CD4-positive, alpha-beta T cell treated with Interleukin-6 at 100 ng/mL for 8 hours (primary cell): ENCODE results near the gene SSH3.
A peak's percentile ranks its signal among the peaks of the same experiment; 100 is the strongest.
"Not testable (repeated sequence)": the region's sequence is repeated elsewhere in the genome, so short reads cannot be mapped to it uniquely, and the experiment has no call there.

Experiments used
- DNase-seq: peaks from one replicate; pipeline ENCODE4 v3.0.0-alpha.2; 2020; ENCODE audit warnings: mixed read lengths, low spot score

The SSH3 gene

DNA sequence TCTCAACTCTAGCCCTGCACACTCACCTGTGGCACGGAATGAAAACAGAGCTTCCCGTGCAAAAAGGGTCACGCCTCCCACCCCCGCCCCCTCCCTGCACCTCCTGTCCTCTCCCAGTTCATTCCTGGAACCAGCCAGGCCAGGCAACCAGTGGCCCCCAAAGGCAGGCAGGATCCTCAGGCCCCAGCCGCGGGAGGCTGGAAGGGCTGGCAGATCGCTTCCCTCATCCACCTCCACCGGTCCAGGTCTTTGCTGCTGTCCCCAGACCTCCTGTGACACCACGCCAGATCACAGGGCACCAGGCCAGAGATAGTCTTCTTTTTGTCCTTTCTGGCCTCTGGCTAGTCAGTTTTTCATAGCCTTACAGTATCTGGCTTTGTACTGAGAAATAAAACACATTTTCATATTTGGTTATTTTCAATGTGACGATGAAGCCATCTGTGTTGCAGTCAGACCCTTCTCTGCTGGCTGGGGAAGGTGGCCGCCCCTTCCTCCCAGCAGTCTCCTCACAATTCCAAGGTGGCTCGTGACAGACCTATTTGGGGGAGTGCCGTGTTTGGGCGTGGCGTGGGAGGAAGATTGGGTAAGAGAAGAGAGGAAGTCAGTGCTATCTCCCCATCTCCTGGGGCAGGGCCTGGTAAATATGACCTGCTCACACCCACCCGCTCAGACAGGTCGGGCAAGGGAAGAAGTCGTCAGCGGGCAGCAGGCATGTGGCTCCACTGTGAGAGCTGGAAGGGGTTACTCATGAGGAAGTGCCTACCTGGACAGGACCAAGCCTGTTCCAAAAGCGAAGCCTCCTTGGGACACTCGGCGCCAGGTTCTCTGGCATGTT, 9.1 kb downstream of the SSH3 start:
- peak; percentile 50 for DNase-seq

DNA sequence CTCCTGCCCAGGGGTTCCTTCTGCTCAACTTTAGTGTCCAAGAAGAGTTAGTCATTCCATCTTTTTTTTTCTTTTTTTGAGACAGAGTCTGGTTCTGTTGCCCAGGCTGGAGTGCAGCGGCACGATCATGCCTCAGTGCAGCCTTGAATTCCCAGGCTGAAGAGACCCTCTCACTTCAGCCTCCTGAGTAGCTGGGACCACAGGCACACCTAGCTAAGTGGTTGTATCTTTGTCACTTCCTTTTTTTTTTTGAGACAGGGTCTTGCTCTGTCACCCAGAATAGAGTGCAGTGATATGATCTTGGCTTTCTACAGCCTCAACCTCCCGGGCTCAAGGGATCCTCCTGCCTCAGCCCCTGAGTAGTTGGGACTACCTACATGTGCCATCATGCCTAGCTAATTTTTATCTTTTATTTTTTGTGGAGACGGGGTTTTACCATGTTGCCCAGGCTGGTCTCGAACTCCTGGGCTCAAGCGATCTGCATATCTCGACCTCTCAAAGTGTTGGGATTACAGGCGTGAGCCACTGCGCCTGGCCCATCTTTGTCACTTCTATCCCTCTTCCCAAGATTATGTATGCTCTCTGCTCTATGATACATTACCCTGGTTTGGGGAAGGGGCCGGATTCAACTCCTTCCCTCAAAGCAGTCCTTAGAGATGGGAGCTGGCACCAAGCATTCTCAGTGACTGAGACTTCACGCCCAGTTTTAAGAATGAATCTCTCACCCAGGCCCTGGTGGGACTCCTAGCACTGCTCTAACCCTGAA, 10.0 kb downstream of the SSH3 start:
- no peak for DNase-seq

DNA sequence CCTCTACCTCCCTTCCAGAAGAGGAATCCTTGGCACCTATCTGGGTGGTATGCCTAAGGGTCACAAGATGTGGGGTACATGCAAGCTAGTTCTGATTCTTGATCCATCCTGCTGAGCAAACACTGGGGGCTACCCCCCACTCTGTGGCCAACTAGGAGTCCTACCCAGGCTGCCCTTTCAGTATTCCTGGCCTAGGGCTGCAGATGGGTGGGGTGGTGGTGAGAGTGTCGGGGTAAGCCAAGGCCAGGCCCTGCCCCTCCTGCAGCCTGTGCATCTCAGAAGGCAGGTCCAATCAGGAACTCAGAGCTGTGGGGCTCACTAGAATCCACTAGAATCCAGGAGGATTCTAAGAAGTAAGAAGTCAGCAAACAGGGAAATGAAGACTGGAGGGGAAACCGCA, 10.9 kb downstream of the SSH3 start:
- no peak for DNase-seq

DNA sequence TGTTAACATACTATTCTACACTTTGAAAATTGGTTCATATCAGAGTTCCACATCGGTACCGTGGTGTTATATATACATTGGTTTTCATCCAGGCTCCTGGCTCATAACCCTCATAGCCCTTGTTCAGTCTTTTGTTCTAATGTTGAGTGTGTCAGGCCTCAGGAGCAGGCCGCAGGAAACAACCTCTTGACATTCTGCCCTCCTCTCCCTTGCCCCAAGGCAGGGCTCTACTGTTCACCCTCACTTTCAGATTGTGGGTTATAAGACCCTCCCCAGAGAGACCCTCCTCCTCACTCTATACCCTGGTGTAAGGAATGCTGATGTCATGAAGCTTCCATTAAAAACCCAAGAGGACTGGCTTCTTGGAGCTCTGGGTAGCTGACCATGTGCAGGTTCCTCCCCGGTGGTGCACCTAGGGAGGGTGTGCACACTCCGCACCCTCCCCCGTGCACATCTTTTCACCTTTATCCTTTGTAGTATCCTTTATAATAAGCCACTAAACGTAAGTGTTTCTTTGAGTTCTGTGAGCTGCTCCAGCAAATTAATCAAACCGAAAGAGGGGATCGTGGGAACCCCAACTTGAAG, 12.1 kb downstream of the SSH3 start:
- no peak for DNase-seq

DNA sequence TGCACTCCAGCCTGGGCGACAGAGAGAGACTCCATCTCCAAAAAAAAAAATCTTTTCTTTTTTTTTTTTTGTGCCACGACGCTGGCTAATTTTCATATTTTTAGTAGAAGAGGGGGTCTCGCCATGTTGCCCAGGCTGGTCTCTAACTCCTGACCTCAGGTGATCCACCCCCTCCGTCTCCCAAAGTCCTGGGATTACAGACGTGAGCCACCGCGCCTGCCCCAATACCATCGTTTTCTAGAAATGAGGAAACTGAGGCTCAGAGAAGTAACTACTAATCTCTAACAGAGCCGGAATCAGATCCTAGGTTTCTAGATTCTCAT, 13.5 kb downstream of the SSH3 start:
- no peak for DNase-seq

DNA sequence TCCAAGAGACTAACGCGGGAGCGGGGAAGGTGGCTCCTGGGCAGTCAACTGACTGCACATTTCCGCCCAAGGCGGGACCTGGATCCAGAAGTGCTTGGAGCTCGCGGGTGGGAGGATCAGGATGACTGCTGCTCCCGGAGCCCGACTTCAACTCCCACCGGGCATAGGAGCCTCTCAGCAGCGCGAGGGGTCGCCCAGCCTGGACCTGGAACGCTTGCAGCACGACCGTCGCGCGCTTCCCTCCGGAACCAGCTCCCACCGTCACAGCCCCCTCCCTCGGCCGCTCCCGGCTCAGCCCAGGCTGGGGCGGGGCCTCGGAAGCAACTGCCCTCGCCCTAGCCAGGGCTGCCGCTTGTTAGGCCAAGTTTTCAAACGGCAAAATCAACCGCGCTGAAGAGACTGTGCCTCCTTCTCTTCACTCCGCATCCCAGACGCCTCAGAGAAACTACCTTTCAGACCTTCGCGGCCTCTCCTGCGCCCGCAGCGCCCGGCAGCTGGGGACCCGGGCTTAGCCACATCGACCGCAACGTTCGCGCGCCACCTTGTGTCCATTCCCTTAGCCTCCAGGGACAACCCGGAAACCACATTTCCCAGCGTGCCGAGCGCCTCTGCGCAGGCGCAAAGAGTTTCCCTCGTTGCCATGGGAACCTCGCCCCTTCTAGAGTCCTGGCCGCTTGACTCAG, 14.0 kb downstream of the SSH3 start:
- peak; percentile 97 for DNase-seq

DNA sequence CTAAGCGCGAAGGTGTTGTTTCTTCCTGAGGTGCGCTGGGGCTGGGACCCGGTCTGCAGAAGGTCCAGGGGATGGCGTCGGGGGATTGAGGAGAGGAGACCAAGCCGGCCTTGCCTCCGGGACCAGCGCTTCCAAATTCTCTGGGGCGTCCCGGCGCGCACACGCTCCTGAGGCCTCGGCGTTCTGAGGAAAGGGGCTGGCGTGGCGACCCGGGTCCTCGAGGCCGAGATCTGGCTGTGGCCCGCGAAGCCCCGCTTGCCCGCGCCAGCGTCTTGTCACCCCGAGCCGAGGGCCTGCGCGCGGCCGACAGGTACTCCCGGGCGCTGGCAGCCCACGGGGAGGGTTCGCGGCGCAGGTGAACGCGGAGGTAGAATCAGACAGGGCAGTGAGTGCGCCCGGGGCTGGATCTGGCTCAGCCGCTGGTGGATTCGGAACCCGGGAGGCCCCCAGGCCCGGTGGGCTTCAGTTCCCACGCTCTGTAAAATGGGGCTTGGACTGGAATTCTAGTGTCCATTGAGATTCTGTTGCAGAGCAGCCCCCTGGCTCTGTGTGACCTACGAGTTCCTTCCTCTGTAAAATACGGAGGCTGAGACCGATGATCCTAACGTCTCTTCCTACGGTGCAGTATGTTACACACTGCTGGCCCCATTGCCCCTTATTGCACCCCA, 14.7 kb downstream of the SSH3 start:
- peak; percentile 16 for DNase-seq

DNA sequence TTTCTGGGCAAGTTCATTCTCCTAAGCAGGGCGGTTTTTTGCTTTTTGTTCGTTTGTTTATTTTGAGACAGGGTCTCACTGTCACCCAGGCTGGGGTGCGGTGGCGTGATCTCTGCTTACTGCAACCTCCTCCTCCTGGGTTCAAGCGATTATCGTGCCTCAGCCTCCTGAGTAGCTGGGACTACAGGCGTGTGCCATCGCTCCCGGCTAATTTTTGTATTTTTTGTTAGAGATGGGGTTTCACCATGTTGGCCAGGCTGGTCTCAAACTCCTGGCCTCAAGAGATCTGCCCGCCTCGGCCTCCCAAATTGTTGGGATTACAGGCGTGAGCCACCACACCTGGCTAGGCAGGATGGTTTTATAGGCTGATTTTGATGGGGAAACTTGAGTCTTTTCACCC, 15.5 kb downstream of the SSH3 start:
- not testable (repeated sequence) for DNase-seq

DNA sequence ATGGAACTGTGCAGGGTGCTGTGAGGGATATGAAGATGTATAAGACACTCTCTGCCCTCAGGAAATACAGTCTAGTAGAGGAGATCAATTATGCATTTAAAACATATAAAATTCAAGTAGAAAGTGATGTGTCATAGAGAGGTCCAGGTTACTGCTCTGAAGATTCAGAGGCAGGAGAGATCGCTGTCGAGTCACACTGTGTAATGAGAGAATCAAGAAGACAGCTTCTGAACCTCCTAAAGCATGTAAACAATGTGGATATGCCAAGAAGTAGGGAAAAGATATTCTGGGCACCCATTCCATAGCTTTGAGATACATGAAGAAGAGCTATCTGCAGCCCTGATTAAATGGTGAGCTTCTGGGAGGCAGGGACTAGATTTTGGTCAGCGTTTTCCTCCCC, 16.7 kb downstream of the SSH3 start:
- no peak for DNase-seq

DNA sequence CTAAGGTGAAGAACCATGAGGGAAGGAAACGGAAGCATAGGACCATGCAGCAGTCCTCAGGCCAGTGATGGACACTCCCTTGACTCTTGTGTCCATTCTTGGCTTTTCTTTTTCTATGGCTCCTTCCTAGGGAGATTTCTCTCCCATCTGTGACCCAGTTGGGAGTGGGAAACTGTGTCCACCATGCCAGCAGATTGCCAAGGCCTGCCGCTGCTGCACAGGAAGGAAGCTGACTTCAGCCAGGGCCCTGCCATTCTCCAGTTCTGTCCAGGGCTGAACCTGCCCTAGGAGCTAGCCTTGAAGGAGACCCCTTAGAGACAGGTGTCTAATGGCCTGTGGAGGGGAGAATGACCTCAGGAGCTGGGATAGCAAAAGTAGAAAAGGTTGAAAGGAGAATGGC, 17.4 kb downstream of the SSH3 start:
- no peak for DNase-seq

DNA sequence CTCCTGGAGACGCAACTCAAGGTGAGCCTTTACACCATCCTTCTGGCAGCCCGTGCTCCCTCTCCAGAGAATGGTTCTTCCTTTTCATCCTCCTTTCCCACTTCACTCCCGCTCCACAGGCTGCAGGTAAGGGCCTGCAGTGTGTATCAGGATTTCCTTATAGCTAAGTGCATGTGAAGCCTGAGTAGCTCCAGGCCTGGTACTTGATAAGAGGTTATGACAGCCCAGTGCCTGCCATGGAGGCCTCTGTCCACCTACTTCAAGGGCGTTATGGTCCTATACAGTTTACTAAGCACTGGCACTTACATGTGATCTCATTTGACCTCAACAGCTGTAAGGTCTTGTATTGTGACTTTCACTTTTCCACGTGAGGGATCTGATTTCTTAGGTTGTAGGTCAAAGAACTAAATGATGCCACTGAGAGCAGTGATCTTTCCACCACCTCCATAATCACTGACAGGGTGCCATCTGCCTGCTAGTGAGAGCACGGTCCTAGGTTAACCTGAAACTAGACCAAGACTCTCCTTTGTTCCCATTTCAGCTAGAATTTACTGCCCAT, 18.1 kb downstream of the SSH3 start:
- DNase-seq: no peak

DNA sequence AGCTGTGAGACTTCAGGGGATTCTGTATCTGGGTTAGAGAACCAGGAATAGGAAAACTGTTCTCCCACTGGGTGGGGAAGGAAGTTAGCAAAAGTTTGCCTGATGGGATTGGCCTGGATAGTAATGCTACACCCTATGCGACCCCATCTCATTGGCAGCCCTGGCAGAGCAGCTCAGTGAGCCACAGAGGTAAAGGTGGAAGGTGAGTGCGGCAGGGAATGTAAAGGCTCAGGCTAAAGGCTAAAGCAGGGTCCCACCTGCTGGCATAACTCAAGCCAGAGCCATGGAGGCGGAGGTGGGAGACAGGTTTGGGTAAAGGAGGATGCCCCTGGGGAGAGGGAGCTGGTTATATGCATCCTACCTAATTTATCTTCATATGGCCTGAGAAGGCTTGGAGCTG, 18.7 kb downstream of the SSH3 start:
- DNase-seq: no peak

DNA sequence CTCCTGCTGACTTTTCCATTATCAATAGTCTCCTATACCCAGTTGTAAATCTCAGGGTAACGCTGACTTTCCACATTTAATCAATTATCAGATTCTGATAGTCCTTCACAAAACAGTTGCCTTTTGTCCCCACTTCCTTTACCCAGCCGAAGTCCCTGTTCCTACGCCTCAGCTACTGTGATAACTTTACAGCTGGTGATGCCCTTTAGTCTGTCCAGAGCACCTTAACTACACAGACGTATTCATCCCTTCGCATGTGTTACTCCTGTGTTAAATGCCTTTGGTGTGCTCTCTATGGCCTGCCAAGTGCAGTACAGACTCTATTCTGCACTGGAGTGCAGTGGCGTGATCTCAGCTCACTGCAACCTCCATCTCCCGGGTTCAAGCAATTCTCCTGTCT, 20.2 kb downstream of the SSH3 start:
- no peak for DNase-seq

DNA sequence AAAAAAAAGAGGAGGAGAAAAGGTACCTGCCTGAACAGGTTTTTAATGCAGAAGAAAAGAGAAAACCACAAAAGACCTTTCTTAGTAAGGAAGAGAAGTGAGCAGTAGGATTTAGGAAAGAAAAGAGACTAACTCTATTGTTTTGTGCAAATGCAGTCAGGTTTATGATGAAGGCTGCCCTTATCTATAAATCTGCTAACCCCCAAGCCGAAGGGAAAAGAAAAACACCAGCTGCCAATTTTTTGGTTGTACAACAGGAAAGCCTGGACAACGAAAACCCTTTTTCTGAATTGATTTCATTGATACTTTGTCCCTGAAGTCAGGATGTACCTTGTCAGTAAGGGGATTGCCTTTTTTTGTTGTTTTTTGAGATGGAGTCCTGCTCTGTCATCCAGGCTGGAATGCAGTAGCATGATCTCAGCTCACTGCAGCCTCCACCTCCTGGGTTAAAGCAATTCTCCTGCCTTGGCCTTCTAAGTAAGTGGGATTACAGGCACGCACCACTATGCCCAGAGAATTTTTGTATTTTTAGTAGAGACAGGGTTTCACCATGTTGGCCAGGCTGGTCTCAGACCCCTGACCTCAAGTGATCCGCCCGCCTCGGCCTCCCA, 28.9 kb downstream of the SSH3 start:
- no peak for DNase-seq

DNA sequence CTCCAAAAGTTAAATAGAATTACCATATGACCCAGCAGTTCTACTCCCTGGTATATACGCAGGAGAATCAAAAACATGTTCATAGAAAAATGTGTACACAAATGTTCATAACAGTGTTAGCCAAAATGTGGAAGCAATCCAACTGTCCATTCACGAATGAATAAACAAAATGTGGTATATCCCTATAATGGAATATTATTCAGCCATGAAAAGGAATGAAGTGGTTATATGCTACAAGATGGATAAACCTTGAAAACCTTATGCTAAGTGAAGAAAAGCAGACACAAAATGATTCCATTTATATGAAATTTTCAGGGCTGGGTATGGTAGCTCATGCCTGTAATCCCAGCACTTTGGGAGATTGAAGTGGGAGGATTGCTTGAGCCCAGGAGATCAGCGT, 33.9 kb downstream of the SSH3 start:
- DNase-seq: no peak

DNA sequence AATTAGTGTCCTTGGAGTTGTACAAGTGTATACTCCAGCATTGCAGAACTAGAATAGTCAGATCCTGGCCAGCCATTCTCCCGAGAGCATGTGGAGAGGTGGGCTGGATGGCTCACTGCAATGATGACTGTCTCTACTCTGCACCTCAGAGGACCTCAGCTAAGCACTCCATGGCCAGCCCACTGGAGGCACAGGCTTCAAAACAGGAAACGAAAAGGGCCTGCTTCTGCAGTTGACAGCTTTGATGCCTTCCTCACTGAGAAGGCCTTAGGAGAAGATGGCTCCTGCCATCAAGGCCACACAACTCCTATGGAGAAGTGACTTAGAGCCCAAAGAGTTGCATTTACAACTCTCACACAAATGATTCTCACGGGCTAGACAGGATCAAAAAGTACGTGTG, 40.9 kb downstream of the SSH3 start:
- DNase-seq: peak; percentile 40

DNA sequence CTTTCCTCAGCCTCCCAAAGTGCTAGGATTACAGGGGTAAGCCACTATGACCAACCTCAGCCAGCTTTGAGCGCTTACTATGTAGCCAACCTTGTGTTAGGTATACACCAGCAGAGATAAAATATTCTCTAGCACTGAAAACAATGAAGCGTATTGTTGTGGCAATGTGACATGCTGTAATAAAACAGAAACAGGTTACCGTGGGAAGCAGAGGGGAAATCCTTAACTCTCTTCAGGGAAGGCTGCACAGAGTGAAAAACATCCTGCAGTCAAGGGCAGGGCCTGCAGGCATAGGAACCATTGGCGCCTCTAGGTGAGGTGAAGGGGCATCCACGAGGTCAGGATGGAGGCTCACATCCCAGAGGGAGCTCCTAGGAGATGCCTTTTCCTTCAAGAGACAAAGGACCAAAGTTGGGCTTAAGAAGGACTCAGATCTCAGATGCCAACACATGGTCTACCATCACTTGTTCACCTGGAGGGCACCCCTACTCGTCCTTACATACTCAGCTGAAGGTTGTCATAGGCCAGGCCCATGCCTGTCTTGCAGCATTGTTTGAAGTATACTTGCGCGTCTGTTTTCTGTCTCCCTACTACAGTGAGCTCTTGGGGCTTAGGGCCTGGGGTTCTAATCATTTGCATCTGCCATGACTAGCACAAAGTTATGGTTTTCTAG, 42.1 kb downstream of the SSH3 start:
- DNase-seq: no peak

DNA sequence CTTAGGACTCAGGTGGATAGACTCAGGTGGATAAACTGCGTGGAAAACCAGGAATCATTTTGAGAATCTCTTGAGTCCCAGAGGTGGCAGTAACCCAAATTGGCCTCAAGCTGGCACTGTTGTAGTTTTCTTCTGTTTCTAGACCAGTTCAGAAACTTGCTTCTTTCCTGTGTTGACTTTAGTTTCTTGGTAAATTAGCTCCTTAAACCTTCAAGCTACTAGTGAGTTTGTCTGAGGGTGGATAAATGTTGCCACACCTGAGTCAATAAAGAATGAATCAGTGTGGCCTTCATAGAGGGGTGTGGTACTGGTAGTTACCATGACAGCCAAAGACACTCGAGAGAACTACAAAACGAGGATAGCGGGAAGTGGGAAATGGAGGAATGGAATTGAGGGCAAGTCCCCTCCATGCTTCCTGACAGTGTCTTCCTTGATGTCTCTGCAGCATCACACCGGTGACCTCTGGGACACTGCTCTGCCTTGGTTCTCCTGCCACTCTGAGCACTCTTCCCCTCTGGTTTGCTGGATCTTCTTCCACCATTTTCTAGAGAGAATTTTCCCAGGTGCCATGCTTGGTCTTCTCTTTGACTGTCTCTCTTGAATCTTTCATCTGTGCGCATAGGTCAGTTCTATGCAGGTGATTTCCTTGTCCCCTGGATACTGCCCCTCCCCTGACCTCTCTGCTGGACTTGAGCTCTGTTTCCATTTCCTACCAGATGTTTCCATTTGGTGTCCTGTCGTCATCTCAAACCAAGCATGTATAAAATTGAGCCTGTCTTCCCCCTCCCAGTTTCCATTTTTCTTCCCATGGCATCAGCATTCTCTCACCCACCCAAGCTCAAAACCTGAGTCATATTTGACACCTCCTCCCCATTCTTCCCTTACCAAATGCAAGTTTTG, 42.8 kb downstream of the SSH3 start:
- peak; percentile 30 for DNase-seq

DNA sequence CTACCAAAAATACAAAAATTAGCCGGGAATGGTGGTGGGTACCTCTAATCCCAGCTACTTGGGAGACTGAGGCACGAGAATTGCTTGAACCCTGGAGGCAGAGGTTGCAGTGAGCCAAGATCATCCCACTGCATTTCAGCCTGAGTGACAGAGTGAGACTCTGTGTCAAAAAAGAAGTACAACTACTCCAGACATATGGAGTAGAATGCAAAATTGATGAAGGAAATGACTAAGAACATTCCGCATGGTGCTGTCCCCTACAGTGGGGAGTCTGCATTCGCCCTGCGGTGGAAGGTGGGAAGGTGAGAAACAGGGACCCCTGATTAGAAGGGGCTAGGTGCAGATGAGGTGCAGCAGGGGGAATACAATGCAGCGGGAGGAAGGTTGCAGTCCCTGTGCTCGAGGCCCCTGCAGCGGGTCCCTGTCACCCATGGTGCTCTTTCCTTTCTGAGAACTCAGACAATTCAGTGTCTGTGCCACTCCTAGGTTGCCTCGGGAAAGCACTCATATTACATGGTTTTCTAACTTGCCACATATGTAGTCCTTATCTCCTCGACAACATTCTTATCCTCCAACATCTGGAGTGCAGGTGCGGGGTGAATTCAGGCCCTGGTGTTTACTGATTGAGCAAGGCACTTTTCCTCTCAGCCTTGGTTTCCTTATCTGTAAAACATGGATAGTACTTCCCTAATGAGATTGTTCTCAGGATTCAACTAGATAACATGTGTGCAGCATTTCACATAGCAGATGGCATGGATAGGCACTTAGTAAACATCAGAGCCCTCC, 44.8 kb downstream of the SSH3 start:
- DNase-seq: no peak
